BLaER1 treated with 17β-estradiol and CSF1 and Interleukin-3, amounts not matched to agents 10 nM and 100 nM (cell line): Measurements from ENCODE around the gene RANBP3.

Experiments
- H3K27ac ChIP-seq, 11 experiments: shearing (Covaris generic); formaldehyde crosslinking; 2 replicates each; pipeline ENCODE4 v1.8.1; 2022
- H3K27me3 ChIP-seq, 11 experiments: shearing (Covaris generic); formaldehyde crosslinking; 2 replicates each; pipeline ENCODE4 v1.8.1; 2022
- H3K36me3 ChIP-seq, 11 experiments: shearing (Covaris generic); formaldehyde crosslinking; 2 replicates each; pipeline ENCODE4 v1.8.1; 2022
- H3K4me1 ChIP-seq, 10 experiments: shearing (Covaris generic); formaldehyde crosslinking; 2 replicates each; pipeline ENCODE4 v1.8.1; 2022
- H3K4me2 ChIP-seq, 11 experiments: shearing (Covaris generic); formaldehyde crosslinking; 2 replicates each; pipeline ENCODE4 v1.8.1; 2022
- H3K4me3 ChIP-seq, 10 experiments: shearing (Covaris generic); formaldehyde crosslinking; 2 replicates each; pipeline ENCODE4 v1.8.1; 2022
- H3K9ac ChIP-seq, 11 experiments: shearing (Covaris generic); formaldehyde crosslinking; 2 replicates each; pipeline ENCODE4 v1.8.1; 2022
- H3K9me3 ChIP-seq, 11 experiments: shearing (Covaris generic); formaldehyde crosslinking; replicated peaks in 1 of 11; 2 replicates each; pipeline ENCODE4 v1.8.1; 2022
- H4K20me1 ChIP-seq, 11 experiments: shearing (Covaris generic); formaldehyde crosslinking; 2 replicates each; pipeline ENCODE4 v1.8.1; 2022
- Cebpa-rat ChIP-seq, 11 experiments: shearing (Covaris generic); IDR thresholded peaks; 2 replicates each; pipeline ENCODE4 v1.8.1; 2022

The RANBP3 gene

DNA sequence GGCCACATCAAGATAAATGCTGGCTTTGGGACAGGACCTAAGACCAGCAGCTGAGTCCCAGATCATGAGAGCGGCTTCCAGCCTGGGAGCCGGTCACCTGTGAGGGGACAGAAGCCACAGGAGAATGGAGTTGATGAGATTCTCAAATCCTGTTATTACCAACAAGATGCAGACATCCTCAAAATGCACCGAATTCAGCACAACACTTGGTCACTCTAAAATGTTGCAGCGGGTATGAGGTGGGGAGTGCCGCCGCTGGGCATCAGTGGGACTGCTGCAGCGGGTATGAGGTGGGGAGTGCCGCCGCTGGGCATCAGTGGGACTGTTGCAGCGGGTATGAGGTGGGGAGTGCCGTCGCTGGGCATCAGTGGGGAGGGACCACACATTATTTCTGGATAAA, 21.2 kb downstream of the RANBP3 start:
- no peak overlapping the region for H3K4me3 ChIP-seq
- H3K9ac ChIP-seq = peak overlapping the region in 1 of 11 experiments; percentile 36; a peak in 3 of 22 replicates
- H3K4me1 ChIP-seq = peaks cover 58 to 95% (median 91%) of the 10 kb centered on the region in 10 experiments
- H3K4me2 ChIP-seq = peak overlapping the region in 6 of 11 experiments; percentile 2 to 91 (median 37); a peak in 6 of 22 replicates
- peaks cover 97 to 100% (median 98%) of the 10 kb centered on the region in 11 experiments for H4K20me1 ChIP-seq
- no peaks in the 10 kb centered on the region for H3K9me3 ChIP-seq
- no peaks in the 10 kb centered on the region for H3K27me3 ChIP-seq
- TF ChIP-seq Cebpa-rat (IDR thresholded peaks at IDR 0.05) = no peak
- peaks cover 0 to 39% (median 20%) of the 10 kb centered on the region in 11 experiments; a peak in 20 of 22 replicates for H3K36me3 ChIP-seq
- no peak overlapping the region for H3K27ac ChIP-seq

DNA sequence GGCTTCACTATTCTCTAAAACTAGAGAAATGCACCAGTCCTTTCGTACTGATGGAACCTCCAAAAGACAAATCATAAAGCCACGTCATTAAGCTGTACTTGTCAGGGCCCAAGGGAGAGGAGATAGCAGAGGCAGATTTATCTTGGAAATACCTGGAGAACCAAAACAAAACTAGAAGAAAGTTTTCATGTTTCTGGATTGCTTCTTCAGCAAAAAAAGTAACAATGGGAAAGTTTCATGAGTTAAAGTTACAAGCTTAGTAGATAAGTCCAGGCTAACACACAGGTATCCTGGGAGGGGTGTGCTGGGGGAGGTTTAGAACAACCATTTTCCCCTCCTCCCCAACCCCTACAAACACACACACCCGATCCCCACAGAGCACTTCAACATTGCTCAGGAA, 21.6 kb downstream of the RANBP3 start:
- H3K4me3 ChIP-seq = no peak overlapping the region
- H3K27me3 ChIP-seq = no peaks in the 10 kb centered on the region
- peak overlapping the region in 6 of 11 experiments; percentile 2 to 91 (median 37); a peak in 7 of 22 replicates for H3K4me2 ChIP-seq
- peaks cover 0 to 39% (median 20%) of the 10 kb centered on the region in 11 experiments; a peak in 20 of 22 replicates for H3K36me3 ChIP-seq
- H3K27ac ChIP-seq = no peak overlapping the region
- peak overlapping the region in 1 of 11 experiments; percentile 36; a peak in 3 of 22 replicates for H3K9ac ChIP-seq
- H3K4me1 ChIP-seq = peaks cover 58 to 95% (median 91%) of the 10 kb centered on the region in 10 experiments
- H3K9me3 ChIP-seq = no peaks in the 10 kb centered on the region
- peaks cover 97 to 100% (median 98%) of the 10 kb centered on the region in 11 experiments for H4K20me1 ChIP-seq
- TF ChIP-seq Cebpa-rat (IDR thresholded peaks at IDR 0.05) = no peak

DNA sequence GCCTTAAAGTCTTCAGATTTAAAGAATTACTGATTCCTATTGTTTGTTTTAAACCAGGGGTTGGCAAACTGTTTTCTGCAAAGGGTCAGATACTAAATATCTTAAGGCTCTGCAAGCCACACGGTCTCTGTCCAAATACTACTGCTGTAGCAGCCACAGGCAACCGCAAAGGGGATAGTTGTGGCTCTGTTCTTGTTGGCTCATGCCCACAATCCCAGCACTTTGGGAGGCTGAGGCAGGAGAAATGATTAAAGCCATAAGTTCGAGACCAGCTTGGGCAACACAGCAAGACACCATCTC, 22.4 kb downstream of the RANBP3 start:
- Histone ChIP-seq H3K27me3 (no peaks in the 10 kb centered on the region), H3K4me3 (no peak overlapping the region), H3K4me1 (peaks cover 58 to 95% (median 91%) of the 10 kb centered on the region in 10 experiments), H3K27ac (peak overlapping the region in 2 of 11 experiments; percentile 3 to 67; a peak in 1 of 22 replicates), H3K9me3 (no peaks in the 10 kb centered on the region), H3K4me2 (peak overlapping the region in 8 of 11 experiments; percentile 81 to 94 (median 90); a peak in 12 of 22 replicates), H4K20me1 (peaks cover 97 to 100% (median 98%) of the 10 kb centered on the region in 11 experiments), H3K36me3 (peaks cover 2 to 35% (median 20%) of the 10 kb centered on the region in 11 experiments; a peak in 20 of 22 replicates), H3K9ac (peak overlapping the region in 2 of 11 experiments; percentile 1 to 31; a peak in 2 of 22 replicates)
- TF ChIP-seq Cebpa-rat (IDR thresholded peaks at IDR 0.05) = no peak

DNA sequence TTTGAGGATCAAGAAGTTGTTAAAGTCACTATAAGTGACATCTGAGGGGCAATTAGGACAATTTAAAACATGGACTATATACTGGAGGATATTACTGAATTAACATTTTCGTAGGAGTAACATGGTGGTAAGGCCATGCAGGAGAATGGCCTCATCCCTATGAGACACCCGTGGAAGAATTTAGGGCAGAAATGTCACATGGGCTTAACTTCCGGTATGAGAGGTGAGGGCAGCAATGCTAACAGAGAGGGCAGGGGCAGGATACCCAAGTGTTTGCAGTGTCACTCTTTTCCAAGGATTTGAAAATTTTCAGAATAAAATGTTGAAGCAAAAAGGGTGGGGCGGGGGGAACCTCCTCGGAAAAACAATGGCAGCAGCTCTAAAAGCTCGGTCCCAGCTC, 23.6 kb downstream of the RANBP3 start:
- no peaks in the 10 kb centered on the region for H3K27me3 ChIP-seq
- H3K4me3 ChIP-seq = no peak overlapping the region
- H3K4me2 ChIP-seq = peak overlapping the region; percentile 81 to 94 (median 90)
- H3K9ac ChIP-seq = peak overlapping the region in 3 of 11 experiments; percentile 15 to 51 (median 42); a peak in 6 of 22 replicates
- peaks cover 97 to 100% (median 98%) of the 10 kb centered on the region in 11 experiments for H4K20me1 ChIP-seq
- TF ChIP-seq Cebpa-rat (IDR thresholded peaks at IDR 0.05) = no peak
- peak overlapping the region in 8 of 11 experiments; percentile 22 to 67 (median 47); a peak in 12 of 22 replicates for H3K27ac ChIP-seq
- H3K9me3 ChIP-seq = no peaks in the 10 kb centered on the region
- H3K36me3 ChIP-seq = peaks cover 10 to 39% (median 23%) of the 10 kb centered on the region in 11 experiments; a peak in 21 of 22 replicates
- peaks cover 67 to 95% (median 91%) of the 10 kb centered on the region in 10 experiments for H3K4me1 ChIP-seq

DNA sequence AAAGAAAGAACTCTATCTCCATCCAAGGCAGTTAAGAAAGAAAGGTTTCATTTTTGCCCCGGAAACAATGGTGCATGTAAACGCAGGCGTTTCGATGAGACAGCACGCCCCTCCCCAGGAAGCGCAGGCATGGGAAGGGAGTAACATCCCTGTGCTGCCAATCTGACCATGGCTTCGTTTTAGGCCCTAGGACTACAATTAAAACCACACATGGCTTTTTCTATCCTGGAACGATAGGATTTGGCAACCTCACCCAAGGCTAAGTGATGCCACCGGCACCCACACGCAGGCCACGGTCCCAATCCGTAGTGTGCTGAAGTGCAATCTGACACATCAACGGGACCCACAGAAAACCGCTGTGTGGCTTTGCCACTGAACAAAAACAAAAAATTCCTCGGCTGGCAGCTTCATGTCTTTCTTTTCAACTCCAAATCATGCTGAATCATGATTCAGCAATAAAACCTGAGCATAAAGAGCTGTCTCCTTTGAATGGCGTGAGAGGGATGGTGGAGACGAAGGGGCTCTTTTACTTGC, 24.2 kb downstream of the RANBP3 start:
- H4K20me1 ChIP-seq = peaks cover 97 to 100% (median 98%) of the 10 kb centered on the region in 11 experiments
- H3K4me2 ChIP-seq = peak overlapping the region; percentile 81 to 94 (median 90)
- H3K4me1 ChIP-seq = peaks cover 72 to 95% (median 91%) of the 10 kb centered on the region in 10 experiments
- no peak for TF ChIP-seq Cebpa-rat (IDR thresholded peaks at IDR 0.05)
- peaks cover 10 to 37% (median 22%) of the 10 kb centered on the region in 11 experiments; a peak in 21 of 22 replicates for H3K36me3 ChIP-seq
- H3K27ac ChIP-seq = peak overlapping the region in 9 of 11 experiments; percentile 4 to 67 (median 34); a peak in 13 of 22 replicates
- H3K9ac ChIP-seq = peak overlapping the region in 3 of 11 experiments; percentile 15 to 51 (median 42); a peak in 2 of 22 replicates
- H3K9me3 ChIP-seq = no peaks in the 10 kb centered on the region
- no peaks in the 10 kb centered on the region for H3K27me3 ChIP-seq
- no peak overlapping the region for H3K4me3 ChIP-seq

DNA sequence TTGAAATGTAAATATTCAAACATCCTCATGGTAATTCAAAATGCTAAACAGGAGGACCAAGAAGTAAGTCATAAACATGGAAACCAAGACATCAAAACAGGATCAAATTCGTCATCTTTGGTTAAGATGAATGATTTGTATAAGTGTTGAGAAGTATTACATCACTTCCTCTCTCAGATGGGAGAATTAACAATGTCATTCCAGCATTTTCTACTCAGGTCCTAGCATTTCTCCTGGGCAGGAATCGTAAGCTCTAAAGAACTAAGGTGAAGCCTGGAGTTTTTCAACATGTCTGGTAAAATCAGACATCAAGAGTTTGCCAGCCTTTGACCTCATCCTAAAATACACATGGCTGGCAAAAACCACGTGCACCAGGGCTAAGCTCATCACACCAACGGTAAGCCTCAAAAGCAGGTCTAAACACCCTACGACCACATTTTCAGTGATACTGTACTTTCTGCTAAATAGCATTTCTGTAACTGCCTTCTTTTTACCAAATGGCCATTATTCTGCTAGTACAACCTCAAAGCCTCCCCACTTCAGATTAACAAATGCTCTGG, 24.8 kb downstream of the RANBP3 start:
- H3K4me2 ChIP-seq = peak overlapping the region; percentile 81 to 94 (median 90)
- TF ChIP-seq Cebpa-rat (IDR thresholded peaks at IDR 0.05) = no peak
- no peak overlapping the region for H3K4me3 ChIP-seq
- peaks cover 6 to 30% (median 17%) of the 10 kb centered on the region in 11 experiments; a peak in 20 of 22 replicates for H3K36me3 ChIP-seq
- H3K9me3 ChIP-seq = no peaks in the 10 kb centered on the region
- H4K20me1 ChIP-seq = peaks cover 91 to 100% (median 98%) of the 10 kb centered on the region in 11 experiments
- 0 out of 22 replicates have a peak overlapping the region, but pooled peaks of 1 of the 11 experiments have one; percentile 1 for H3K9ac ChIP-seq
- H3K27ac ChIP-seq = peak overlapping the region in 9 of 11 experiments; percentile 22 to 67 (median 44); a peak in 12 of 22 replicates
- no peaks in the 10 kb centered on the region for H3K27me3 ChIP-seq
- peaks cover 79 to 95% (median 91%) of the 10 kb centered on the region in 10 experiments for H3K4me1 ChIP-seq

DNA sequence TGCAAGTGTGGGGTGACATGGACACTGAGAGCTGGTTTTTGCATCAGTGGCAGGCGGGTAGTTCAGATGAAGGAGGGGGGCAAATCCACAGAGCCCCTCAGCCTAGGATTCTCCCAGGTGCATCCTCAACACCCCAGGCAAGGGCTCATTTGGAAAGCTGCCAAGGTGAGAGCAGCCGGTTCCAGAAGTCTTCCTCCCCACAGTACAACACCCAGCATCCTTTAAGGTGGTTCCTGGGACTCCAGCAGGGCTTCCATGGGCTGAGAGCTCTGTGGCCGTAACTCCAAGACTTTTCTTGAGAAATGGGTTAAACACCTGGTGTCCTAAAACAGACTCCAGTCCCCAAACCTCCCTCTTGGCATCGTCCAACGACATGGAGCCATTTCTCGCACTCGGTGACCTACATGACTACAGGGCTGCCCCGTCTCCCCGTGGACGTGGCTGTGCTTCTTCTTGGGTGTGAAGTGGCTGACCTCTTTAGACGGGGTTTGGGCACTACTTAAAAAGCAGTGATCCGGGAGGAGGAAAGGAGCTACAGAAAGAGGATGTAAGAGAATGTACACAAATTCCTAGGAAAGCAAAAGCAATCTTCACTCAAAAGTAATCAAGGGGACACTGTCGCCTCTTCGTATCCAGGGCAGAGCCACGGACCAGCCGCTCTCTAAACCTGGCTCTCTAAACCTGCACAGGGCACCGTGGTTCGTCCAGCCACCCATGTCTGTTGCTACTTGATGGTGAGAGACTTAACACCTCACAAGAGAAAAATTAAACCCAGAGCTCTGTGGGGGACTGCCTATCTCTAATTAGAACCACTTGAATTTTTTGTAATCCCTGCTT, 25.5 kb downstream of the RANBP3 start:
- Histone ChIP-seq H3K9me3 (no peaks in the 10 kb centered on the region), H3K4me1 (peaks cover 86 to 98% (median 97%) of the 10 kb centered on the region in 10 experiments), H3K4me2 (peak overlapping the region; percentile 81 to 94 (median 90)), H3K27me3 (no peaks in the 10 kb centered on the region), H3K27ac (peak overlapping the region in 9 of 11 experiments; percentile 1 to 67 (median 33); a peak in 11 of 22 replicates), H3K9ac (peak overlapping the region in 4 of 11 experiments; percentile 18 to 53 (median 30); a peak in 2 of 22 replicates), H4K20me1 (peaks cover 84 to 100% (median 99%) of the 10 kb centered on the region in 11 experiments), H3K36me3 (peaks cover 5 to 35% (median 21%) of the 10 kb centered on the region in 11 experiments; a peak in 16 of 22 replicates), H3K4me3 (peak overlapping the region in 1 of 10 experiments; percentile 28; a peak in 1 of 20 replicates)
- TF ChIP-seq Cebpa-rat (IDR thresholded peaks at IDR 0.05) = no peak

DNA sequence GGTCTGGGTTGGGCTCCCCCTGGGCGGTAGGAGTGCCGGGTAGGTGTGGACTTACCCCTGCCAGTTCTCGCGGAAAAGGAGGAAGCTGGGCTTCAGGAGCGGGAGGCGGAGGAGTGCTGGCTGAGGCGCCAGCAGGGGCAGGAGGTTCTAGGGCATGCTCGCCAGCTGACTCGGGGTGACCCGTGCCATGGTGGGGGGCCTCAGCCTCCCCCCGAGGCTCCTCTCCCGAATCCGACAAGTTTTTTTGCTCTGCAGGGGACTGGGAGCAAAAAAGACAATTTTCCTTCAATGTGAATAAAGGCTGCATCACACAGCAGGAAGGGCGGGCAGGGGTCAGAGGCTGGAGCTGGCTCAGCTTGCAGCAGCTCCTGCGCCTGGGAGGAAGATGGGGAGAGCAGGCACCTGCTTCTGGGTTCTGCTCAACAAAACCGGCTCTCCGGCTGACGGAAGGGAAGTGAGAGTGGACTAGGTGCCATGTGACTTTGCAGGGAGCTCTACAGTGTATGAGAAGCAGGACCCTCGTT, 26.5 kb downstream of the RANBP3 start:
- Histone ChIP-seq H3K4me2 (peak overlapping the region; percentile 81 to 94 (median 90)), H3K4me3 (peak overlapping the region in 3 of 10 experiments; percentile 6 to 28 (median 9); a peak in 4 of 20 replicates), H3K27ac (peak overlapping the region in 2 of 11 experiments; percentile 30 to 67; a peak in 4 of 22 replicates), H3K9me3 (no peaks in the 10 kb centered on the region), H3K9ac (peak overlapping the region in 8 of 11 experiments; percentile 6 to 53 (median 26); a peak in 12 of 22 replicates), H4K20me1 (peaks cover 81 to 100% (median 100%) of the 10 kb centered on the region in 11 experiments), H3K36me3 (peaks cover 7 to 38% (median 23%) of the 10 kb centered on the region in 11 experiments; a peak in 17 of 22 replicates), H3K4me1 (peaks cover 96 to 100% (median 100%) of the 10 kb centered on the region in 10 experiments), H3K27me3 (no peaks in the 10 kb centered on the region)
- TF ChIP-seq Cebpa-rat (IDR thresholded peaks at IDR 0.05) = no peak
